ENCODE measurements around the gene FBXO44.

- no peak for TF ChIP-seq POLR2AphosphoS5 (IDR thresholded peaks at IDR 0.05)
- no peak for TF ChIP-seq CTCF (IDR thresholded peaks at IDR 0.05; ENCODE audit: poor library complexity, severe bottlenecking)
- TF ChIP-seq EZH2 (IDR thresholded peaks at IDR 0.05; ENCODE audit: borderline replicate concordance, insufficient read depth, low read length, poor library complexity, severe bottlenecking): no peak
- TF ChIP-seq RAD21 (conservative IDR thresholded peaks at IDR 0.05): no peak
- TF ChIP-seq EP300 (conservative IDR thresholded peaks at IDR 0.05; ENCODE audit: poor library complexity, severe bottlenecking): no peak
- TF ChIP-seq SMC3 (conservative IDR thresholded peaks at IDR 0.05; ENCODE audit: poor library complexity): no peak
- TF ChIP-seq TAF1 (IDR thresholded peaks at IDR 0.05; ENCODE audit: low read depth): no peak
- no peak for TF ChIP-seq REST (IDR thresholded peaks at IDR 0.05; ENCODE audit: borderline replicate concordance)
- TF ChIP-seq MXI1 (conservative IDR thresholded peaks at IDR 0.05; ENCODE audit: poor library complexity, severe bottlenecking): no peak
Observed at GRCh38 chr1:11675325-11675724, 20.6 kb downstream of the FBXO44 start.
